Calu3 (cell line): ENCODE results near the gene SMYD4. TPM values are rescaled to one million over a fixed set of nuclear protein-coding genes. Genes with fewer than 3 reads are reported as not detected.
"Not testable (repeated sequence)": the region's sequence is repeated elsewhere in the genome, so short reads cannot be mapped to it uniquely, and the experiment has no call there.

Experiments
- BruUV-seq: library from RNA; stranded (reverse); fragments of 400-500 nt; replicated peaks from 2 replicates; lab custom pipeline; 2021; lab: Mats Ljungman, UMichigan
- CTCF ChIA-PET: fragments of 300-600 bp; sonication (Branson Sonifier 250); formaldehyde crosslinking; loops from one replicate; lab custom pipeline; 2022; ENCODE audit warnings: antibody characterized with exemption; lab: Charles Lee
- DNase-seq: peaks from one replicate; pipeline ENCODE4 v3.0.0; 2022
- H3K27ac Mint-ChIP-seq: one replicate; pipeline ENCODE4 v1.8.0; 2022; ENCODE audit warnings: mixed read lengths; ENCODE audit not compliant: unreplicated experiment
- H3K27me3 Mint-ChIP-seq: one replicate; pipeline ENCODE4 v1.8.0; 2022; ENCODE audit warnings: mixed read lengths; ENCODE audit not compliant: unreplicated experiment
- H3K36me3 Mint-ChIP-seq: one replicate; pipeline ENCODE4 v1.8.0; 2022; ENCODE audit warnings: mild to moderate bottlenecking, moderate library complexity, mixed read lengths; ENCODE audit not compliant: insufficient read depth, unreplicated experiment
- H3K4me1 Mint-ChIP-seq: one replicate; pipeline ENCODE4 v1.8.0; 2022; ENCODE audit warnings: mild to moderate bottlenecking, low read depth, mixed read lengths; ENCODE audit not compliant: unreplicated experiment
- H3K4me3 Mint-ChIP-seq: one replicate; pipeline ENCODE4 v1.8.0; 2022; ENCODE audit warnings: mild to moderate bottlenecking, low read depth, moderate library complexity, mixed read lengths; ENCODE audit not compliant: unreplicated experiment
- H3K9me3 Mint-ChIP-seq: one replicate; pipeline ENCODE4 v1.8.0; 2022; ENCODE audit warnings: low read depth, mixed read lengths; ENCODE audit not compliant: unreplicated experiment
- intact Hi-C: fragments of 100-400 bp; cut with micrococcal nuclease; formaldehyde crosslinking; loops from one replicate; pipeline ENCODE4 v1.10.0; 2022; ENCODE audit not compliant: unreplicated experiment
- total RNA-seq: library from RNA; stranded (reverse); gene quantifications from 2 replicates; pipeline ENCODE4 v1.2.3, GENCODE V29; 2022
- TF ChIP-seq, protein P1 (sequence below): fragments of 200-600 bp; IDR thresholded peaks from one replicate; pipeline ENCODE4 v1.8.0; 2022; ENCODE audit warnings: antibody characterized with exemption; ENCODE audit not compliant: unreplicated experiment

The SMYD4 gene
- total RNA-seq, 1 experiment from 2014 or later = 20.7 TPM

DNA sequence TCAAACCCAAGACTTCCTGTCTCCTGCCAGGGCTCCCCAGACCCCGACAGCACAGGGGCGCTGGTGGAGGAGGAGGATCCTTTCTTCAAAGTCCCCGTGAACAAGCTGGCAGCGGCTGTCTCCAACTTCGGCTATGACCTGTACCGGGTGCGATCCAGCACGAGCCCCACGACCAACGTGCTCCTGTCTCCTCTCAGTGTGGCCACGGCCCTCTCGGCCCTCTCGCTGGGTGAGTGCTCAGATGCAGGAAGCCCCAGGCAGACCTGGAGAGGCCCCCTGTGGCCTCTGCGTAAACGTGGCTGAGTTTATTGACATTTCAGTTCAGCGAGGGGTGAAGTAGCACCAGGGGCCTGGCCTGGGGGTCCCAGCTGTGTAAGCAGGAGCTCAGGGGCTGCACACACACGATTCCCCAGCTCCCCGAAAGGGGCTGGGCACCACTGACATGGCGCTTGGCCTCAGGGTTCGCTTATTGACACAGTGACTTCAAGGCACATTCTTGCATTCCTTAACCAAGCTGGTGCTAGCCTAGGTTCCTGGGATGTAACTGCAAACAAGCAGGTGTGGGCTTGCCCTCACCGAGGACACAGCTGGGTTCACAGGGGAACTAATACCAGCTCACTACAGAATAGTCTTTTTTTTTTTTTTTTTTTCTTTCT is 59.8 kb downstream of the SMYD4 start:
- H3K27me3 Mint-ChIP-seq = no peaks in the 10 kb centered on the region
- H3K36me3 Mint-ChIP-seq = peaks cover 15% of the 10 kb centered on the region
- TF ChIP-seq, protein P1, sequence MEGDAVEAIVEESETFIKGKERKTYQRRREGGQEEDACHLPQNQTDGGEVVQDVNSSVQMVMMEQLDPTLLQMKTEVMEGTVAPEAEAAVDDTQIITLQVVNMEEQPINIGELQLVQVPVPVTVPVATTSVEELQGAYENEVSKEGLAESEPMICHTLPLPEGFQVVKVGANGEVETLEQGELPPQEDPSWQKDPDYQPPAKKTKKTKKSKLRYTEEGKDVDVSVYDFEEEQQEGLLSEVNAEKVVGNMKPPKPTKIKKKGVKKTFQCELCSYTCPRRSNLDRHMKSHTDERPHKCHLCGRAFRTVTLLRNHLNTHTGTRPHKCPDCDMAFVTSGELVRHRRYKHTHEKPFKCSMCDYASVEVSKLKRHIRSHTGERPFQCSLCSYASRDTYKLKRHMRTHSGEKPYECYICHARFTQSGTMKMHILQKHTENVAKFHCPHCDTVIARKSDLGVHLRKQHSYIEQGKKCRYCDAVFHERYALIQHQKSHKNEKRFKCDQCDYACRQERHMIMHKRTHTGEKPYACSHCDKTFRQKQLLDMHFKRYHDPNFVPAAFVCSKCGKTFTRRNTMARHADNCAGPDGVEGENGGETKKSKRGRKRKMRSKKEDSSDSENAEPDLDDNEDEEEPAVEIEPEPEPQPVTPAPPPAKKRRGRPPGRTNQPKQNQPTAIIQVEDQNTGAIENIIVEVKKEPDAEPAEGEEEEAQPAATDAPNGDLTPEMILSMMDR = no peak
- H3K27ac Mint-ChIP-seq = no peak overlapping the region
- DNase-seq = no peak
- CTCF ChIA-PET = interaction anchor here (0.6 to 1.2 kb wide), 2 partner anchors 10 to 315 kb away, joined by 3 to 5 read pairs; no protein-coding TSS in a partner anchor
- no peaks in the 10 kb centered on the region for H3K4me1 Mint-ChIP-seq
- H3K4me3 Mint-ChIP-seq = no peak overlapping the region
- no peaks in the 10 kb centered on the region for H3K9me3 Mint-ChIP-seq
- intact Hi-C loops = no loop called here
- no TSS peak for BruUV-seq

DNA sequence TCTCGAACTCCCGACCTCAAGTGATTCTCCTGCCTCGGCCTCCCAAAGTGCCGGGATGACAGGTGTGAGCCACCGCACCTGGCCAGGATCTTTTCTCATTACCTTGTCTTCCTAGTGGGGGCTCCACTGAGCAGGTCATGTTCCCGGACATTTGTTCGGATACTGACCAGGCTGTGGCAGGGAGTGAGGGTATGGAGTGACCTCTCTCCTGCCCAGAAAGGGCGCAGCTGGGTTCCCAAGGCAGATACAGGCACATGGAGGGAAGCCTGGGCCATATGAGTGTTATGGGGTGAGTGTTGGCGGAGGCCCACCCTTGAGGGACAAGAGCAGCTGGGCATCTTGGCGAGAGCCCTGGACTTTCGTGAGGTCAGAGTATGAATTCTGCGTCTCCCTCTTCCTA is 62.3 kb downstream of the SMYD4 start:
- H3K36me3 Mint-ChIP-seq = peaks cover 9% of the 10 kb centered on the region
- no peaks in the 10 kb centered on the region for H3K4me1 Mint-ChIP-seq
- no peak for DNase-seq
- H3K4me3 Mint-ChIP-seq = no peak overlapping the region
- no TSS peak for BruUV-seq
- no peak overlapping the region for H3K27ac Mint-ChIP-seq
- TF ChIP-seq, protein P1 = no peak
- intact Hi-C loops = no loop called here
- H3K9me3 Mint-ChIP-seq = no peaks in the 10 kb centered on the region
- CTCF ChIA-PET = no interaction called here
- H3K27me3 Mint-ChIP-seq = no peaks in the 10 kb centered on the region

DNA sequence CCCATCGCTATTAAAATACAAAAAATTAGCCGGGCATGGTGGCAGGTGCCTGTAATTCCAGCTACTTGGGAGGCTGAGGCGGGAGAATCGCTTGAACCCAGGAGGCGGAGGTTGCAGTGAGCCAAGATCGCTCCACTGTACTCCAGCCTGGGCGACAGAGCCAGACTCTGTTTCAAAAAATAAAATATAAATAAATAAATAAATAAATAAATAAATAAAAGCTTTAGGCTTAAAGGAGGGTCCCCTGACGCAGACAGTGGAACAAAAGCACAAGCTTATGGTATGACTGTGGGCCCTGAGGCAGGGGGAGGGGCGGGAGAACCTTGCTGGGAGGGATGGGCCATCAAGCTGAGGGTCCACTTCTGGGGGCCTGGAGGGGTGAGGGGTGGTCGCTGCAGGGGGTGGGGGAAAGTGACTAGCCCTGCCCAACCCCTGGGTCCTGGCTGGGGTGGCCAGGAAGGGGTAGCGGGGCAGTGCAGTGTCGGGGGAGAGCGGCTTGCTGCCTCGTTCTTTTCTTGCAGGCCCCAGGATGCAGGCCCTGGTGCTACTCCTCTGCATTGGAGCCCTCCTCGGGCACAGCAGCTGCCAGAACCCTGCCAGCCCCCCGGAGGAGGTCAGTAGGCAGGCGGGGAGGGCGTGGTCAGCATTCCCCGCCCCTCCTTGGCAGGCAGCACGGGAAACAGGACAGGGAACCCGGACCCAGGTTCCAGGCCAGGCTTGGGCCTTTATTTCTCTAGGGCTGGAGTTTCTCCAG is 63.1 kb downstream of the SMYD4 start:
- BruUV-seq = no TSS peak
- intact Hi-C loops = no loop called here
- DNase-seq = no peak
- peaks cover 8% of the 10 kb centered on the region for H3K36me3 Mint-ChIP-seq
- CTCF ChIA-PET = interaction anchor here (1.3 kb wide), 1 partner anchor 17 kb away, joined by 12 read pairs; no protein-coding TSS in a partner anchor
- no peak overlapping the region for H3K27ac Mint-ChIP-seq
- no peaks in the 10 kb centered on the region for H3K9me3 Mint-ChIP-seq
- no peaks in the 10 kb centered on the region for H3K27me3 Mint-ChIP-seq
- H3K4me3 Mint-ChIP-seq = no peak overlapping the region
- TF ChIP-seq, protein P1 = no peak
- H3K4me1 Mint-ChIP-seq = no peaks in the 10 kb centered on the region

DNA sequence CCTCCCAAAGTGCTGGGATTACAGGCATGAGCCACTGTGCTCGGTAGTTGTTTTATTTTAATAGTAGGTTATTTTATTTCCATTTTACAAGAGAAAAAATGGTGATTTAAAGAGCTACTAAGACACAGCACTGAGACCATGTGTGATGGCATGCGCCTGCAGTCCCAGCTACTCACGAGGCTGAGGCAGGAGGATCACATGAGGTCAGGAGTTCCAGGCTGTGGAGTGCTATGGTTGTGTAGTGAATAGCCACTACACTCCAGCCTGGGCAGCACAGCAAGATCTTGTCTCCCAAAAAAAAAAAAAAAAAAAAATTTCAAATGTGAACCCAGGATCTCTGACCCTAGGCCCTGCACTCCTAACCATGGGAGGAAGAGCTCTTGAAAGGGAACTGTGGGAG is 64.1 kb downstream of the SMYD4 start:
- peaks cover 3% of the 10 kb centered on the region for H3K36me3 Mint-ChIP-seq
- H3K4me3 Mint-ChIP-seq = no peak overlapping the region
- no peaks in the 10 kb centered on the region for H3K27me3 Mint-ChIP-seq
- intact Hi-C loops = no loop called here
- DNase-seq = no peak
- TF ChIP-seq, protein P1 = no peak
- H3K27ac Mint-ChIP-seq = no peak overlapping the region
- no TSS peak for BruUV-seq
- CTCF ChIA-PET = interaction anchor here (0.7 to 1.3 kb wide), 2 partner anchors 18 to 35 kb away, joined by 3 to 12 read pairs; no protein-coding TSS in a partner anchor
- no peaks in the 10 kb centered on the region for H3K9me3 Mint-ChIP-seq
- H3K4me1 Mint-ChIP-seq = no peaks in the 10 kb centered on the region

DNA sequence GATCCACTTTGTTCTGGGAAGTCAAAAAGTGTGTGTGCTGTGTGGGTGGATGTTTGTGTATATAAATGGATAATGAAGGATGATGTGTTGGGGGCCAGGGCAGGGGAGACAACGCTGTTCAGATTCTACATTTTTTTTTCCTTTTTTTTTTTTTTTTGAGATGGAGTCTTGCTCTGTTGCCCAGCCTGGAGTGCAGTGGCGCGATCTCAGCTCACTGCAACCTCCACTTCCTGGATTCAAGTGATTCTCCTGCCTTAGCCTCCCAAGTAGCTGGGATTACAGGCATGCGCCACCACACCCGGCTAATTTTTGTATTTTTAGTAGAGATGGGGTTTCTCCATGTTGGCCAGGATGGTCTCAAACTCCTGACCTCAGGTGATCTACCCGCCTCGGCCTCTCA is 65.0 kb downstream of the SMYD4 start:
- H3K36me3 Mint-ChIP-seq, H3K4me3 Mint-ChIP-seq, H3K27me3 Mint-ChIP-seq, H3K9me3 Mint-ChIP-seq, H3K4me1 Mint-ChIP-seq, DNase-seq, CTCF ChIA-PET, intact Hi-C loops, BruUV-seq, H3K27ac Mint-ChIP-seq: not testable (repeated sequence)
